ENCODE data around the gene BCORL1.
A peak's percentile ranks its signal among the peaks of the same experiment; 100 is the strongest.

Gene BCORL1

DNA sequence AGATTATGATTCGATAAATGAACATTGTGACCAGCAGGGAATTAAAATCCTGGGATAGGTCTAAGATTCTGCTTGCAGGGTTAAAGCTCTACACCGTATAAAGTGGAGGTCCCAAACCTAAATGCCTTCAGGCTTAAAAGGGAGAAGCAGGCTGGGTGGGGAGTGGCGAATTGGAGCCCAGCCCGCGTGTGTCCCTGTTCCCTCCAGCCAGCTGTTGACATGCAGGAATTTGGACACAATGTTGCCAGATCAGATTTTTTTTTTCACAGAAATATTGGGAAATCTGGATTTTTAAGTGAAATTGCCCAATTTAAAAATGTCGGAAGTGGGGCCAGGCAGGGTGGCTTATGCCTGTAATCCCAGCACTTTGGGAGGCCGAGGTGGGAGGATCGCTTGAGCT is 67.4 kb downstream of the BCORL1 start:
- Histone ChIP-seq H3K9ac (ENCODE audit: low read depth, low read length) (no peak overlapping the region), H3K36me3 (ENCODE audit: insufficient read depth, low read length) (no peaks in the 10 kb centered on the region; the same call in 1 of the 2 replicates), H3K4me1 (ENCODE audit: insufficient read depth, low read length) (peaks cover 13% of the 10 kb centered on the region)

DNA sequence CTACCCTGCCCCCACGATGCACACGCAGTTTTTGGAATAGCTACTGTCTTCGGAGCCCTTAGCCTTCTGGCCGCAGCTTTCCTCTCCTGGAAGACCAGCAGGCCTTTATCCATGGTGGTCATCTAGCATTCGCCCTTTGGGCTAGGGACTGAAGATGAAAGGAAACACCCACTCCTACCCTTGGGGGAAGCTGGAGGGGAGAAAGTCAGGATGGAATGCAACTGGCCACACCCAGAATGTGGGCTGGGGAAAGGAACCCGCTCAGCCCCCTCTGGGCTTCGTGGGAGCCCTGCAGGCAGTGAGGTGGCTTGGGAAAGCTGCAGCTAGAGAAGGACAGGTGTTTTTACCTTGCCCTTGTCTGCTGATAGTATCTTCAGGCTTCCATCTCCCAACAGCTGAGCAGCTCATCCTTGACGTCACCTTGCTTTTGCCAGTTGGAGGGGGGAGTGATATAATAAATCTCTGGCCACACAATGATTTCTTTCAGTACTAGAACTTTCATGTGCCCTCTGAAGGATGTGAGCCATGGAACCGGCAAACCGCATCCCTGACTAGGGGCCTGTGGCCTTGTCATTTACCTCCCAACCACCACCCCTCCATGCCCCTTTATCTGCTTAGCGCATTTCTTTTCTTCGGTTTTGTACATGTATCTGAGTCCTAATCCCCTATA is 68.9 kb downstream of the BCORL1 start:
- Histone ChIP-seq H3K9ac (ENCODE audit: low read depth, low read length) (no peak overlapping the region), H3K4me1 (ENCODE audit: insufficient read depth, low read length) (peaks cover 21% of the 10 kb centered on the region), H3K36me3 (ENCODE audit: insufficient read depth, low read length) (no peaks in the 10 kb centered on the region; the same call in 1 of the 2 replicates), H3K9me3 (ENCODE audit: control insufficient read depth, insufficient read depth, low read length) (no peaks in the 10 kb centered on the region; the same call in 1 of the 2 replicates)

More for the DNA sequence above, 67.4 kb downstream of the BCORL1 start:
- no peaks in the 10 kb centered on the region; the same call in 1 of the 2 replicates for H3K9me3 ChIP-seq (ENCODE audit: control insufficient read depth, insufficient read depth, low read length)

DNA sequence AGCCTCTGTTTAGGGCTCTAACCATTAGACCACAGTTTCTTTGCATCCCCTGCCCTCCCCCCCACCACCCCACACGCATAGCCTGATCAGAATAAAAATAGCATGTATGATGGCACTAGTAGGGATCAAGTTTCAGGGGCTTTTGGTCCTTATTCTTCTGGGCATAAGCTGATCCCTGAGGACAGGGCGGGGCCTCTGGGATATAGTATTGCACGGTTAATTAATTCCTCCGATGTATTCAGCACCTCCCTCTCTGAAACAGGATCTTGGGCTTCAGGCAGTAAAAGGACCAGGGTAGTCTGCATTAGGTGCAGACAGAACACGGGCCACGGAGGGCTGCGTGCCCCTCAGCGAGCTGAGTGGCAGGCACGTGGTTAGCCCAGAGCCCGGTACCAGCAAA is 70.8 kb downstream of the BCORL1 start:
- H3K9ac ChIP-seq (ENCODE audit: low read depth, low read length): no peak overlapping the region
- H3K9me3 ChIP-seq (ENCODE audit: control insufficient read depth, insufficient read depth, low read length): no peaks in the 10 kb centered on the region; the same call in 1 of the 2 replicates
- H3K4me1 ChIP-seq (ENCODE audit: insufficient read depth, low read length): peaks cover 15% of the 10 kb centered on the region; the same call in 1 of the 2 replicates
- H3K36me3 ChIP-seq (ENCODE audit: insufficient read depth, low read length): no peaks in the 10 kb centered on the region; the same call in 1 of the 2 replicates

DNA sequence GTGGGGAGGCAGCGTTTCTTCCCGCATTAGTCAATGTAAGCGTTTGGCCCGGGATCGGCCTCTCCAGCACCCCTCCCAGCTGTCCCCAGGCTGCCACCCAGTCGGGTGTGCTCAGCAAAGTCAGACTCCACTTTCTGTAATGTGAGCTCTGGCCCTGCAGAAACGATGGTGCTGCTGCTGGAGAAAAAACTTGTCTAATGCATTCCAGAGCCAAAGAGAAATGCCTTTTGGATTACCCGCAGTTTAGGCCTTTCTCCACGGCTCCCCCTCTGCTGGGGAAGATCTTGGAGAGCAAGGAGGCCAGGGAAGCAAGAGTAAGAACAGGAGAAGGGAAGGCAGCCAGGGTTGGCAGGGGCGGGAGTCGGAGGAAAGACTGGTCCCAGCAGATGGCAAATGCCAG is 72.7 kb downstream of the BCORL1 start:
- Histone ChIP-seq H3K9me3 (ENCODE audit: control insufficient read depth, insufficient read depth, low read length) (no peaks in the 10 kb centered on the region), H3K4me1 (ENCODE audit: insufficient read depth, low read length) (peaks cover 15% of the 10 kb centered on the region; the same call in 1 of the 2 replicates), H3K9ac (ENCODE audit: low read depth, low read length) (no peak overlapping the region), H3K36me3 (ENCODE audit: insufficient read depth, low read length) (no peaks in the 10 kb centered on the region; the same call in 1 of the 2 replicates)

DNA sequence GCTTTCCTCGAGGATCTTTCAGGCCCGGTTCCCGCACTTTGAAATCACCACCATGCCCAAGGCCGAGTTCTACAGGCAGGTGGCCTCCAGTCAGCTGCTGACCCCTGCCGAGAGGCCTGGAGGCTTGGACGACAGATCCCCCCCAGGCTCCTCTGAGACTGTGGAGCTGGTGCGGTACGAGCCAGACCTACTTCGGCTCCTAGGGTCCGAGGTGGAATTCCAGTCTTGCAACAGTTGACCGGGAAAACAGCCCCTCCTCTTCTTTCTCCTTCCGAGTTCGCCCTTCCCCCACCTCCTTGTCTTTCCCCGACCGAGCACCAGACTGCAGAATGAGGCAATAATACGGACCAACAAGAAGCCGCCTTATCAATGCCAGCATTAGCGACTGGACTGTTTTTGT is 73.5 kb downstream of the BCORL1 start:
- Histone ChIP-seq H3K9ac (ENCODE audit: low read depth, low read length) (no peak overlapping the region), H3K9me3 (ENCODE audit: control insufficient read depth, insufficient read depth, low read length) (no peaks in the 10 kb centered on the region), H3K36me3 (ENCODE audit: insufficient read depth, low read length) (no peaks in the 10 kb centered on the region), H3K4me1 (ENCODE audit: insufficient read depth, low read length) (peaks cover 15% of the 10 kb centered on the region; the same call in 1 of the 2 replicates)

DNA sequence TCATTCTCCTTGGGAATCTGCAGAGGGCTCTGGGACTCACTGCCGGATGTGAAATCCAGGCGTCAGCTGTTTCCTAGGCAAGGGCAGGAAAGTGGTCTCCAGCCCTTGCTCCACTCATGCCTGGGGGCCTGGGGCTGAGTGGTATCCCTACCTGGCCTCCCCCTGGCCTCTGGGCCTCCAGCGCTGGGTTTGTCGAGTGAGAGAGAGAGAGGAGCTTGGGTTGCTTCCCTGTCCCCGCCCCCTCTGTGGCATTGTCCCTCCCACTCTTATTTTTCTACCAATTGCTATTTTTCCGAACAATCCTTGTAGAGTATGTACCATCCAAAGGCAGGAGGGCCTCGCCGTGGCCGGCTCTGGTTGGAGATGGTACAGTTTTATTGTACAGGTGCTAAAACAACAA is 74.8 kb downstream of the BCORL1 start:
- Histone ChIP-seq H3K4me1 (ENCODE audit: insufficient read depth, low read length) (peaks cover 15% of the 10 kb centered on the region; the same call in 1 of the 2 replicates), H3K36me3 (ENCODE audit: insufficient read depth, low read length) (no peaks in the 10 kb centered on the region), H3K9me3 (ENCODE audit: control insufficient read depth, insufficient read depth, low read length) (no peaks in the 10 kb centered on the region), H3K9ac (ENCODE audit: low read depth, low read length) (no peak overlapping the region)

DNA sequence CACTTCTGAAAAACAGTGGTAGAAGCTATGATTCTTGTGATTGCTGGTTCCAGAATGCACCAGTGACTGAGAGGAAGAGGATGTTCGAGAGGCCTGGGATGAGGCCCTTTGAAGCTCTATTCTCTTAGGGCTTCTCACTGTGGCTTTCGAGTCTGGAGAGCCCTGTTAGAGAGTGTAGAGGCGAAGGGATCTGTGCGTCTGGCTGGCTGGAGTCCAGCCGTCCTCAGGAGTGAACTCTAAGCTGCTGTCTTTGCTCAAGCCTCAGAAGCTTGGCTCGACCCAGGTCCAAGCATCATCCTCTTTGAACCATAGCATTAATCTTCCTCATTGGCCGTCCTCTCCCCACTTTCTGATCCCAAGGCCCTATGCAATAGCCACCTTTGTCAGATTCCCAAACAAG is 76.2 kb downstream of the BCORL1 start:
- no peaks in the 10 kb centered on the region for H3K9me3 ChIP-seq (ENCODE audit: control insufficient read depth, insufficient read depth, low read length)
- no peaks in the 10 kb centered on the region for H3K36me3 ChIP-seq (ENCODE audit: insufficient read depth, low read length)
- peaks cover 15% of the 10 kb centered on the region; the same call in 1 of the 2 replicates for H3K4me1 ChIP-seq (ENCODE audit: insufficient read depth, low read length)
- no peak overlapping the region for H3K9ac ChIP-seq (ENCODE audit: low read depth, low read length)

DNA sequence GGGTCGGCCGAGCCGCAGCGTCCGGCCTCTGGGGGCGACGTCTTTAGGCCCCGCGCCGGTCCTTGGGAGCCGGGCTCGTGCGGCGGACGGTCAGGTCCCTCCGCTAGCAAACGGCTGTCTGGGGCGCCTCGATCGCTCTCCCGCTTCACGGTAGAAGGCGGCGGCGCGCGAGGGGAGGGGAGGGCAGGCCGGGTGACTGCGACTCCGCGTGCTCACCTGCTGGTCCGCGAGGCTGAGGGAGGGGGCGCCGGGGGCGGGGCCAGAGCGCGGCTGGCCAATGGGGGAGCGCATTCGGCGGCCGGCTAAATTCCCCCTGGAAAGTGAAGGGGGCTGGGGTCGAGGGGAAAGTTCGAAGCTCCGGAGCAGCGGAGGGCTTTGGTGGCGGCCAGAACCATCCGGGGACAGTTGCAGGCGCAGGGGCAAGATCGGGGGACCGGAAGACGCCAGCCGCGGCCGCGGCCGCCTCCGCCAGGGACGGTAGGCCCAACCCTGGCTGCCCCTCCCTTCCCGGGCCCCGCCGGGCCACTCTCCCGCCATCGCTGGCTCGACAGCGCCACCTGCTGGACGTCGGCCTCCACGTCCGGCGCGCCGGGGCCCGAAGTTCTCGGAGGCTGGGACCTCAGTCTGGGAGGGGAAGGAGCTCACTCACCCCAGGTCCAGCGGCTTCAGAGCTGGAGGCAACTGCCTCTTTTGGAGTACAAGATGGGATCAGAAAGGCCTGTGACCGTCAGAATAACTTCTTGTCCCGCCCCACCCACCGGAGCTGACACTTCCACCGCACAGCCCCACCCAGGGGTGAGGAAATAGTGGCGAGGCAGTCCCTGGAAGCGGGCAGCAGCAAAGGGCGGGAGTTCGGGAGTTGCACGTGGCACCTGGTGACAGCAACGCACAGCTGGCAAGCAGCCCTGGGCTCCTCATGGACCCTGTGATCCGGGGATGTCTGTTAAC is 78.0 kb downstream of the BCORL1 start:
- H3K4me1 ChIP-seq (ENCODE audit: insufficient read depth, low read length): peaks cover 14% of the 10 kb centered on the region; the same call in 1 of the 2 replicates
- H3K9me3 ChIP-seq (ENCODE audit: control insufficient read depth, insufficient read depth, low read length): no peaks in the 10 kb centered on the region
- no peaks in the 10 kb centered on the region for H3K36me3 ChIP-seq (ENCODE audit: insufficient read depth, low read length)
- H3K9ac ChIP-seq (ENCODE audit: low read depth, low read length): peak overlapping the region; percentile 63

DNA sequence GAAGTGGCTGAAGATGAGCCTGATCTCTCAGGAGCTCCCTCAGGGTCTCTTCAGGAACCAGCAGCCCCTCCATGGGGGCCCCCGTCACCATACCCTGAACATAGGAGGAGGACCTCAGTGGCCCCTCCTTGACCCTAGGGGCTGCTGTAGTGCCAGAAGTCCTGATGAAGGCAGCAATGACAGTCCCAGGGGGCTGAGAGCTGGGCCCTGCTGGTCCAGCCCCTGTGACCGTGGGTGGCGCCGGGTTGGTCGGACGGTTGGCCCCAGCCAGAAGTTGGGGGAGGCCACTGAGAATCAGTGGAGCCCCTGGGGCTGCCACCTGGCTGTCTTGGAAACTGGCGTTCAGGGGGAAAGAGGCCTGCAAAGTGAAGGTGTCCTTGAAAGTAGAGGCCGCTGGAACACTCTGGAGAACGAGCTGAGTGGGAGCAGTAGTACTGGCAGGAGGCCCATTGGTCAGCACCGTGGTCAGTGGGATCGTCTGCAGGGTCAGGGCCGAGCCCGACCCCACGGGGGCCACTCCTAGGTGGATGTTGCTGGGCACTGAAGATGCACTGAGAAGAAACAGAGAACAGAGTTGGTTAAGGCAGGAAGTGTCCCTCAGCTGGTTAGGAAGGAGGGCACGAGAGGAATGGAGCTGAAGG is 84.7 kb downstream of the BCORL1 start:
- no peak overlapping the region for H3K9ac ChIP-seq (ENCODE audit: low read depth, low read length)
- no peaks in the 10 kb centered on the region for H3K9me3 ChIP-seq (ENCODE audit: control insufficient read depth, insufficient read depth, low read length)
- no peaks in the 10 kb centered on the region for H3K36me3 ChIP-seq (ENCODE audit: insufficient read depth, low read length)

DNA sequence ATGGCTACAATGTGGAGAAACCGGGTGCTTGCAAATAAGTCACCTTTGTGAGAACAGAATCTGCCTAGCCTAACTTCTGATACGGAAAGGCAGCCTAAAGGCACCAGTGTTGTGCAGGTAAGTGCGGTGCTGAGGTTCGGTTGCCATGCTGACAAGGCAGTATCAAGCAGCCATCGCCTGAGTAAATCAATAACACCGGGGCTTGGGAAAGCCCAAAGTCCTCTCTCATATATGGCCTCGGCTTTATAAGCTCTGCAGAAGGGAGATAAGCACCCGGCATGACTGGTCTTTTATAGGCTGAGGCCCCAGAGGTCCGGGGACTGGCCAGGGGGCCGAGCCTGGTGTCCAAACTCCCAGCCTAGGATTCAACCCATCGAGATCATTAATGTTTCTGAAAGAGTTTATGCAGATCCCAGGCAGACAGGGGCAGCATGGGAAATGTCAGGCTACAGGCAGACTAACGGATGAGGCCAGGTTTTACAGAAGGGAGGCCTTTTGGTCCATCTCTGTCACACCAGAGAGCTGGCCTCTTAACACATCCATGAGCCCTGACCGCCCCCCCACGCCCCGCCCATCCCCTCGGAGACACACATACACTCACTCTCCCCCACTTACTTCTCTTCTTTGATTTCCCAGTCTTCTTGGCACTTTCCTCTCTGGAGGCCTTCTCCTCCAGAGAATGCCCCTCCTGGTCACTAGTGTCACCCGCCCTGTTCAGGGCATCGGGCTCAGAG is 89.3 kb downstream of the BCORL1 start:
- Histone ChIP-seq H3K36me3 (ENCODE audit: insufficient read depth, low read length) (no peaks in the 10 kb centered on the region), H3K4me1 (ENCODE audit: insufficient read depth, low read length) (no peaks in the 10 kb centered on the region), H3K9ac (ENCODE audit: low read depth, low read length) (no peak overlapping the region), H3K9me3 (ENCODE audit: control insufficient read depth, insufficient read depth, low read length) (no peaks in the 10 kb centered on the region)

More for the DNA sequence above, 84.7 kb downstream of the BCORL1 start:
- H3K4me1 ChIP-seq (ENCODE audit: insufficient read depth, low read length): no peaks in the 10 kb centered on the region

DNA sequence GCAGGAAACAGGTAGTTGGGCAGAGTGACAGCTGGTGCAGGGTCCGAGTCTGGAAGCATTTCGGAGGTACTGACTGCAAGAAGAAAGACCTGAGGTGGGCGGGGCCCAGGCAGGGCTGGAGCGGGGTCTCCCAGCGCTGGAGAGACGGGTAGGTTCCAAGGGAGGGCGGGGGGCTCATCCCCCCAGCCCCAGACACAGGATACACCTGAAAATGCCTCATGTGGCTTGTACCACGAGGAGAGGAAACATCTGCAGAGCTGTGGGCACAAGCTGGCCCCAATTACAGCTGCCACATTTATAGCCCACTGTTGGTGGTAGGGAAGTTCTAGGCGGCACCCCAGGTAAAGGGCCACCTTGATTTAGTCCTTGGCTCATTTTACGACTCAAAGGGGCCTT is 89.9 kb downstream of the BCORL1 start:
- Histone ChIP-seq H3K9ac (ENCODE audit: low read depth, low read length) (no peak overlapping the region), H3K4me1 (ENCODE audit: insufficient read depth, low read length) (no peaks in the 10 kb centered on the region), H3K9me3 (ENCODE audit: control insufficient read depth, insufficient read depth, low read length) (no peaks in the 10 kb centered on the region), H3K36me3 (ENCODE audit: insufficient read depth, low read length) (no peaks in the 10 kb centered on the region)

DNA sequence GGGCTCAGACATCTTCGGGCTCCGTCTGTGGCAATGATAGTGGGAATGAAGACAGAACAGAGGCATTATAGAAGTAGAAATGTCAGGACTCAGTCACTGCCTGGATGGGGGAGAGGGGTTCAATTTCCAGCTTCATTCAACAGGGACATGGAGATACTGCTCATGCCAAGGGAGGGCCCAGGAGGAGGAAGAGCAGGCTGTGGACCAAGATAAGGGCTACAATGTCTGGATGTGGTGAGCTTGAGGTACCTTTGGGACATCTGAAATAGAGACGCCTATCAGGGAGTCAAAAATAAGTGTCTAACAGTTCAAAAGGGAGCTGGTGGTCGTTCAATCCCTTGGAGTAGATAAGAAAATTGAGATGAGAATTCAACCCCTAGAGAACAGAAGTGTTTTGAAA is 93.3 kb downstream of the BCORL1 start:
- H3K4me1 ChIP-seq (ENCODE audit: insufficient read depth, low read length): no peaks in the 10 kb centered on the region
- H3K9me3 ChIP-seq (ENCODE audit: control insufficient read depth, insufficient read depth, low read length): no peaks in the 10 kb centered on the region
- H3K36me3 ChIP-seq (ENCODE audit: insufficient read depth, low read length): no peaks in the 10 kb centered on the region

DNA sequence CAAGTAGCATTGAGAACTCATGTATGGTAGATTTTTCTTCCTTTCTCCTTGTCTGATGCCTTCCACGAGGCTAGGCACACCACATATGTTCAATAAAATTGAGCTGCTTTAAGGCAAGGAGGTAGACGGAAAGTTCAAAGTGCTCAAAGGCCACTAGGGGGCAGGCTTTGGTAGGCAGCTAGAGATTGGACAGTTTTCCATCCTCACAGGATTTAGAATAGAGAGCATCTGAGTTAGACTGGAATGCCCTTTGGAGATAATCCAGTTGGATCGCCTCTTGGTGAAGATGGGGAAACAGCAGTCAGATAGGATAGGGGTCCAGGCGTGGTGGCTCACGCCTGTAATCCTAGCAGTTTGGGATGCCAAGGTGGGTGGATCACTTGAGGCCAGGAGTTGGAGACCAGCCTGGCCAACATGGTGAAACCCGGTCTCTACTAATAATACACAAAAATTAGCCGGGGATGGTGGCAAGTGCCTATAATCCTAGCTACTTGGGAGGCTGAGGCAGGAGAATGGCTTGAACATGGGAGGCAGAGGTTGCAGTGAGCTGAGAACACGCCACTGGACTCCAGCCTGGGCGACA is 97.5 kb downstream of the BCORL1 start:
- Histone ChIP-seq H3K9ac (ENCODE audit: low read depth, low read length) (no peak overlapping the region), H3K36me3 (ENCODE audit: insufficient read depth, low read length) (no peaks in the 10 kb centered on the region), H3K4me1 (ENCODE audit: insufficient read depth, low read length) (peaks cover 32% of the 10 kb centered on the region), H3K9me3 (ENCODE audit: control insufficient read depth, insufficient read depth, low read length) (no peaks in the 10 kb centered on the region)

More for the DNA sequence above, 93.3 kb downstream of the BCORL1 start:
- no peak overlapping the region for H3K9ac ChIP-seq (ENCODE audit: low read depth, low read length)

All from ES-I3 (cell line).